ENCODE data around the gene MICAL3. TPM values are rescaled to one million over a fixed set of nuclear protein-coding genes. Genes with fewer than 3 reads are reported as not detected.

Gene MICAL3
- polyA plus RNA-seq, 2 of the 4 experiments (the other 2 are of a cell fraction): 20.5 to 30.1 TPM

GRCh38 chr22:17872471-17872870 is 151.9 kb downstream of the MICAL3 start:
- DNase-seq (ENCODE audit: low read depth in 1 of 2, low spot score in 1 of 2) (no peak), ATAC-seq (no peak), FAIRE-seq (no peak)
- H3K4me2 ChIP-seq: no peak overlapping the region
- H3K4me3 ChIP-seq: no peak overlapping the region
- TF ChIP-seq RAD21 (conservative IDR thresholded peaks at IDR 0.05 in 1 of 2, IDR thresholded peaks at IDR 0.05 in 1 of 2) (no peak), EHMT2 (IDR thresholded peaks at IDR 0.05; ENCODE audit: low read depth) (no peak), TFCP2L1 (CRISPR knock-in tag; IDR thresholded peaks at IDR 0.05) (no peak), POLR2A (IDR thresholded peaks at IDR 0.05; ENCODE audit: low read length) (no peak), SREBF2 (IDR thresholded peaks at IDR 0.05) (no peak), RARB (CRISPR knock-in tag; IDR thresholded peaks at IDR 0.05) (no peak), HOXB5 (CRISPR knock-in tag; IDR thresholded peaks at IDR 0.05) (no peak), RFX5 (IDR thresholded peaks at IDR 0.05) (no peak), MAFK (IDR thresholded peaks at IDR 0.05; ENCODE audit: partially characterized antibody) (no peak), POLR2AphosphoS2 (conservative IDR thresholded peaks at IDR 0.05; ENCODE audit: low read length) (no peak), E2F6 (IDR thresholded peaks at IDR 0.05; ENCODE audit: borderline replicate concordance, low read depth) (no peak), FOSL2 (IDR thresholded peaks at IDR 0.05) (no peak), FOSL2 (CRISPR knock-in tag; IDR thresholded peaks at IDR 0.05) (no peak), FOXS1 (CRISPR knock-in tag; IDR thresholded peaks at IDR 0.05) (no peak), JUNB (IDR thresholded peaks at IDR 0.05) (no peak), KDM5A (IDR thresholded peaks at IDR 0.05) (no peak), ESRRA (IDR thresholded peaks at IDR 0.05; ENCODE audit: borderline replicate concordance, low read length) (no peak)
- TF ChIP-seq, protein P1, sequence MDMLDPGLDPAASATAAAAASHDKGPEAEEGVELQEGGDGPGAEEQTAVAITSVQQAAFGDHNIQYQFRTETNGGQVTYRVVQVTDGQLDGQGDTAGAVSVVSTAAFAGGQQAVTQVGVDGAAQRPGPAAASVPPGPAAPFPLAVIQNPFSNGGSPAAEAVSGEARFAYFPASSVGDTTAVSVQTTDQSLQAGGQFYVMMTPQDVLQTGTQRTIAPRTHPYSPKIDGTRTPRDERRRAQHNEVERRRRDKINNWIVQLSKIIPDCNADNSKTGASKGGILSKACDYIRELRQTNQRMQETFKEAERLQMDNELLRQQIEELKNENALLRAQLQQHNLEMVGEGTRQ (IDR thresholded peaks at IDR 0.05): no peak
- TF ChIP-seq, protein P2, sequence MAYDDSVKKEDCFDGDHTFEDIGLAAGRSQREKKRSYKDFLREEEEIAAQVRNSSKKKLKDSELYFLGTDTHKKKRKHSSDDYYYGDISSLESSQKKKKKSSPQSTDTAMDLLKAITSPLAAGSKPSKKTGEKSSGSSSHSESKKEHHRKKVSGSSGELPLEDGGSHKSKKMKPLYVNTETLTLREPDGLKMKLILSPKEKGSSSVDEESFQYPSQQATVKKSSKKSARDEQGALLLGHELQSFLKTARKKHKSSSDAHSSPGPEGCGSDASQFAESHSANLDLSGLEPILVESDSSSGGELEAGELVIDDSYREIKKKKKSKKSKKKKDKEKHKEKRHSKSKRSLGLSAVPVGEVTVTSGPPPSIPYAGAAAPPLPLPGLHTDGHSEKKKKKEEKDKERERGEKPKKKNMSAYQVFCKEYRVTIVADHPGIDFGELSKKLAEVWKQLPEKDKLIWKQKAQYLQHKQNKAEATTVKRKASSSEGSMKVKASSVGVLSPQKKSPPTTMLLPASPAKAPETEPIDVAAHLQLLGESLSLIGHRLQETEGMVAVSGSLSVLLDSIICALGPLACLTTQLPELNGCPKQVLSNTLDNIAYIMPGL (CRISPR knock-in tag; IDR thresholded peaks at IDR 0.05; ENCODE audit: borderline replicate concordance): no peak
- TF ChIP-seq, protein P3, sequence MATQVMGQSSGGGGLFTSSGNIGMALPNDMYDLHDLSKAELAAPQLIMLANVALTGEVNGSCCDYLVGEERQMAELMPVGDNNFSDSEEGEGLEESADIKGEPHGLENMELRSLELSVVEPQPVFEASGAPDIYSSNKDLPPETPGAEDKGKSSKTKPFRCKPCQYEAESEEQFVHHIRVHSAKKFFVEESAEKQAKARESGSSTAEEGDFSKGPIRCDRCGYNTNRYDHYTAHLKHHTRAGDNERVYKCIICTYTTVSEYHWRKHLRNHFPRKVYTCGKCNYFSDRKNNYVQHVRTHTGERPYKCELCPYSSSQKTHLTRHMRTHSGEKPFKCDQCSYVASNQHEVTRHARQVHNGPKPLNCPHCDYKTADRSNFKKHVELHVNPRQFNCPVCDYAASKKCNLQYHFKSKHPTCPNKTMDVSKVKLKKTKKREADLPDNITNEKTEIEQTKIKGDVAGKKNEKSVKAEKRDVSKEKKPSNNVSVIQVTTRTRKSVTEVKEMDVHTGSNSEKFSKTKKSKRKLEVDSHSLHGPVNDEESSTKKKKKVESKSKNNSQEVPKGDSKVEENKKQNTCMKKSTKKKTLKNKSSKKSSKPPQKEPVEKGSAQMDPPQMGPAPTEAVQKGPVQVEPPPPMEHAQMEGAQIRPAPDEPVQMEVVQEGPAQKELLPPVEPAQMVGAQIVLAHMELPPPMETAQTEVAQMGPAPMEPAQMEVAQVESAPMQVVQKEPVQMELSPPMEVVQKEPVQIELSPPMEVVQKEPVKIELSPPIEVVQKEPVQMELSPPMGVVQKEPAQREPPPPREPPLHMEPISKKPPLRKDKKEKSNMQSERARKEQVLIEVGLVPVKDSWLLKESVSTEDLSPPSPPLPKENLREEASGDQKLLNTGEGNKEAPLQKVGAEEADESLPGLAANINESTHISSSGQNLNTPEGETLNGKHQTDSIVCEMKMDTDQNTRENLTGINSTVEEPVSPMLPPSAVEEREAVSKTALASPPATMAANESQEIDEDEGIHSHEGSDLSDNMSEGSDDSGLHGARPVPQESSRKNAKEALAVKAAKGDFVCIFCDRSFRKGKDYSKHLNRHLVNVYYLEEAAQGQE (IDR thresholded peaks at IDR 0.05): no peak
- TF ChIP-seq, protein P4, sequence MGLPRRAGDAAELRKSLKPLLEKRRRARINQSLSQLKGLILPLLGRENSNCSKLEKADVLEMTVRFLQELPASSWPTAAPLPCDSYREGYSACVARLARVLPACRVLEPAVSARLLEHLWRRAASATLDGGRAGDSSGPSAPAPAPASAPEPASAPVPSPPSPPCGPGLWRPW (IDR thresholded peaks at IDR 0.05): no peak
- 83% methylated on average over 6 of the region's 7 CpGs for WGBS (ENCODE audit: missing lambda C conversion rate)
- POLR2A ChIA-PET: no interaction called here
- no peak overlapping the region for H3K27ac ChIP-seq
- CTCF ChIA-PET: no interaction called here
- no peaks in the 10 kb centered on the region for H3K9me3 ChIP-seq
- no peaks in the 10 kb centered on the region for H3K4me1 ChIP-seq
